ENCODE measurements around the gene NTHL1. TPM values are rescaled to one million over a fixed set of nuclear protein-coding genes. Genes with fewer than 3 reads are reported as not detected.

NTHL1 gene
- total and polyA plus RNA-seq, 10 of the 15 experiments (the other 5 are each of a cell fraction or from before 2014, with no cell fraction given): 0.85 to 54.7 (median 39.0) TPM

GRCh38 chr16:2047330-2048115 lies at the start of gene NTHL1, which contains the start of gene TSC2 (continued):
- TF ChIP-seq, protein P1, sequence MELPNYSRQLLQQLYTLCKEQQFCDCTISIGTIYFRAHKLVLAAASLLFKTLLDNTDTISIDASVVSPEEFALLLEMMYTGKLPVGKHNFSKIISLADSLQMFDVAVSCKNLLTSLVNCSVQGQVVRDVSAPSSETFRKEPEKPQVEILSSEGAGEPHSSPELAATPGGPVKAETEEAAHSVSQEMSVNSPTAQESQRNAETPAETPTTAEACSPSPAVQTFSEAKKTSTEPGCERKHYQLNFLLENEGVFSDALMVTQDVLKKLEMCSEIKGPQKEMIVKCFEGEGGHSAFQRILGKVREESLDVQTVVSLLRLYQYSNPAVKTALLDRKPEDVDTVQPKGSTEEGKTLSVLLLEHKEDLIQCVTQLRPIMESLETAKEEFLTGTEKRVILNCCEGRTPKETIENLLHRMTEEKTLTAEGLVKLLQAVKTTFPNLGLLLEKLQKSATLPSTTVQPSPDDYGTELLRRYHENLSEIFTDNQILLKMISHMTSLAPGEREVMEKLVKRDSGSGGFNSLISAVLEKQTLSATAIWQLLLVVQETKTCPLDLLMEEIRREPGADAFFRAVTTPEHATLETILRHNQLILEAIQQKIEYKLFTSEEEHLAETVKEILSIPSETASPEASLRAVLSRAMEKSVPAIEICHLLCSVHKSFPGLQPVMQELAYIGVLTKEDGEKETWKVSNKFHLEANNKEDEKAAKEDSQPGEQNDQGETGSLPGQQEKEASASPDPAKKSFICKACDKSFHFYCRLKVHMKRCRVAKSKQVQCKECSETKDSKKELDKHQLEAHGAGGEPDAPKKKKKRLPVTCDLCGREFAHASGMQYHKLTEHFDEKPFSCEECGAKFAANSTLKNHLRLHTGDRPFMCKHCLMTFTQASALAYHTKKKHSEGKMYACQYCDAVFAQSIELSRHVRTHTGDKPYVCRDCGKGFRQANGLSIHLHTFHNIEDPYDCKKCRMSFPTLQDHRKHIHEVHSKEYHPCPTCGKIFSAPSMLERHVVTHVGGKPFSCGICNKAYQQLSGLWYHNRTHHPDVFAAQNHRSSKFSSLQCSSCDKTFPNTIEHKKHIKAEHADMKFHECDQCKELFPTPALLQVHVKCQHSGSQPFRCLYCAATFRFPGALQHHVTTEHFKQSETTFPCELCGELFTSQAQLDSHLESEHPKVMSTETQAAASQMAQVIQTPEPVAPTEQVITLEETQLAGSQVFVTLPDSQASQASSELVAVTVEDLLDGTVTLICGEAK (IDR thresholded peaks at IDR 0.05; ENCODE audit: borderline replicate concordance): peak; percentile 90
- TF ChIP-seq, protein P2, sequence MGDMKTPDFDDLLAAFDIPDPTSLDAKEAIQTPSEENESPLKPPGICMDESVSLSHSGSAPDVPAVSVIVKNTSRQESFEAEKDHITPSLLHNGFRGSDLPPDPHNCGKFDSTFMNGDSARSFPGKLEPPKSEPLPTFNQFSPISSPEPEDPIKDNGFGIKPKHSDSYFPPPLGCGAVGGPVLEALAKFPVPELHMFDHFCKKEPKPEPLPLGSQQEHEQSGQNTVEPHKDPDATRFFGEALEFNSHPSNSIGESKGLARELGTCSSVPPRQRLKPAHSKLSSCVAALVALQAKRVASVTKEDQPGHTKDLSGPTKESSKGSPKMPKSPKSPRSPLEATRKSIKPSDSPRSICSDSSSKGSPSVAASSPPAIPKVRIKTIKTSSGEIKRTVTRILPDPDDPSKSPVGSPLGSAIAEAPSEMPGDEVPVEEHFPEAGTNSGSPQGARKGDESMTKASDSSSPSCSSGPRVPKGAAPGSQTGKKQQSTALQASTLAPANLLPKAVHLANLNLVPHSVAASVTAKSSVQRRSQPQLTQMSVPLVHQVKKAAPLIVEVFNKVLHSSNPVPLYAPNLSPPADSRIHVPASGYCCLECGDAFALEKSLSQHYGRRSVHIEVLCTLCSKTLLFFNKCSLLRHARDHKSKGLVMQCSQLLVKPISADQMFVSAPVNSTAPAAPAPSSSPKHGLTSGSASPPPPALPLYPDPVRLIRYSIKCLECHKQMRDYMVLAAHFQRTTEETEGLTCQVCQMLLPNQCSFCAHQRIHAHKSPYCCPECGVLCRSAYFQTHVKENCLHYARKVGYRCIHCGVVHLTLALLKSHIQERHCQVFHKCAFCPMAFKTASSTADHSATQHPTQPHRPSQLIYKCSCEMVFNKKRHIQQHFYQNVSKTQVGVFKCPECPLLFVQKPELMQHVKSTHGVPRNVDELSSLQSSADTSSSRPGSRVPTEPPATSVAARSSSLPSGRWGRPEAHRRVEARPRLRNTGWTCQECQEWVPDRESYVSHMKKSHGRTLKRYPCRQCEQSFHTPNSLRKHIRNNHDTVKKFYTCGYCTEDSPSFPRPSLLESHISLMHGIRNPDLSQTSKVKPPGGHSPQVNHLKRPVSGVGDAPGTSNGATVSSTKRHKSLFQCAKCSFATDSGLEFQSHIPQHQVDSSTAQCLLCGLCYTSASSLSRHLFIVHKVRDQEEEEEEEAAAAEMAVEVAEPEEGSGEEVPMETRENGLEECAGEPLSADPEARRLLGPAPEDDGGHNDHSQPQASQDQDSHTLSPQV (IDR thresholded peaks at IDR 0.05): peak; percentile 49; the same call in 1 of the 2 replicates
- TF ChIP-seq ZNF217 (IDR thresholded peaks at IDR 0.05): 0 out of 2 replicates have a peak, but pooled peaks have one; percentile 23
- TF ChIP-seq CBX5 (IDR thresholded peaks at IDR 0.05; ENCODE audit: low read depth): no peak
- peak; percentile 35 for TF ChIP-seq E4F1 (IDR thresholded peaks at IDR 0.05; ENCODE audit: borderline replicate concordance, partially characterized antibody)
- TF ChIP-seq BMI1 (IDR thresholded peaks at IDR 0.05; ENCODE audit: borderline replicate concordance): no peak
- peak; percentile 76; the same call in 1 of the 2 replicates for TF ChIP-seq ASH2L (IDR thresholded peaks at IDR 0.05; ENCODE audit: borderline replicate concordance, low read depth)
- 0 out of 2 replicates have a peak, but pooled peaks have one; percentile 59 for TF ChIP-seq NFXL1 (IDR thresholded peaks at IDR 0.05; ENCODE audit: borderline replicate concordance)
- TF ChIP-seq KLF5 (IDR thresholded peaks at IDR 0.05; ENCODE audit: partially characterized antibody): peak; percentile 57
- no peak for TF ChIP-seq NFYB (IDR thresholded peaks at IDR 0.05; ENCODE audit: insufficient read depth, low read depth, low read length)
- no peak for TF ChIP-seq NFYA (IDR thresholded peaks at IDR 0.05; ENCODE audit: borderline replicate concordance, low read depth, low read length)
- TF ChIP-seq, protein P3, sequence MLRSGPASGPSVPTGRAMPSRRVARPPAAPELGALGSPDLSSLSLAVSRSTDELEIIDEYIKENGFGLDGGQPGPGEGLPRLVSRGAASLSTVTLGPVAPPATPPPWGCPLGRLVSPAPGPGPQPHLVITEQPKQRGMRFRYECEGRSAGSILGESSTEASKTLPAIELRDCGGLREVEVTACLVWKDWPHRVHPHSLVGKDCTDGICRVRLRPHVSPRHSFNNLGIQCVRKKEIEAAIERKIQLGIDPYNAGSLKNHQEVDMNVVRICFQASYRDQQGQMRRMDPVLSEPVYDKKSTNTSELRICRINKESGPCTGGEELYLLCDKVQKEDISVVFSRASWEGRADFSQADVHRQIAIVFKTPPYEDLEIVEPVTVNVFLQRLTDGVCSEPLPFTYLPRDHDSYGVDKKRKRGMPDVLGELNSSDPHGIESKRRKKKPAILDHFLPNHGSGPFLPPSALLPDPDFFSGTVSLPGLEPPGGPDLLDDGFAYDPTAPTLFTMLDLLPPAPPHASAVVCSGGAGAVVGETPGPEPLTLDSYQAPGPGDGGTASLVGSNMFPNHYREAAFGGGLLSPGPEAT (IDR thresholded peaks at IDR 0.05; ENCODE audit: low read depth): no peak
- TF ChIP-seq ETV6 (conservative IDR thresholded peaks at IDR 0.05 in 1 of 2, IDR thresholded peaks at IDR 0.05 in 1 of 2; ENCODE audit: borderline replicate concordance in 1 of 2, low read depth in 1 of 2): no peak
- TF ChIP-seq POLR2A (IDR thresholded peaks at IDR 0.05; ENCODE audit: low read depth, low read length): peak; percentile 83
- no peak for TF ChIP-seq BRCA1 (IDR thresholded peaks at IDR 0.05; ENCODE audit: low read depth, low read length)
